Measurements from ENCODE around the gene JAKMIP1. TPM values are rescaled to one million over a fixed set of nuclear protein-coding genes. Genes with fewer than 3 reads are reported as not detected.
A peak's percentile ranks its signal among the peaks of the same experiment; 100 is the strongest.

The JAKMIP1 gene
- total RNA-seq, 4 donors from 2014 or later, result not detected

- intact Hi-C loops (cut with DNase I; ENCODE audit: low total_unique reads), result no loop called here
- TF ChIP-seq POLR2A (IDR thresholded peaks at IDR 0.05) (no peak), CTCF (IDR thresholded peaks at IDR 0.05) (no peak)
- WGBS, 2 donors, result 80 to 86% methylated on average over 7 of the region's 7 CpGs
- no peak overlapping the region for H3K4me3 ChIP-seq (ENCODE audit: low read depth, poor library complexity, severe bottlenecking)
- DNase-seq (ENCODE audit: low spot score in 2 of 2), result peak in 1 of 2 donors; percentile 71
These were observed 26.2 kb upstream of the JAKMIP1 start for GRCh38 chr4:6226506-6226905.

GRCh38 chr4:6225469-6225868 is 25.1 kb upstream of the JAKMIP1 start:
- intact Hi-C loops (cut with DNase I; ENCODE audit: low total_unique reads), result no loop called here
- WGBS, 2 donors, result 36 to 48% methylated on average over 7 of the region's 7 CpGs
- DNase-seq (ENCODE audit: low spot score in 2 of 2), result peak in 1 of 2 donors; percentile 70
- TF ChIP-seq CTCF (IDR thresholded peaks at IDR 0.05) (no peak), POLR2A (IDR thresholded peaks at IDR 0.05) (no peak)
- H3K4me3 ChIP-seq (ENCODE audit: low read depth, poor library complexity, severe bottlenecking), result no peak overlapping the region

- DNase-seq (ENCODE audit: low spot score in 2 of 2), result no peak
- TF ChIP-seq CTCF (IDR thresholded peaks at IDR 0.05) (no peak), POLR2A (IDR thresholded peaks at IDR 0.05) (no peak)
- H3K4me3 ChIP-seq (ENCODE audit: low read depth, poor library complexity, severe bottlenecking), result no peak overlapping the region
- WGBS, 2 donors, result 61 to 77% methylated on average over 3 of the region's 3 CpGs
- intact Hi-C loops (cut with DNase I; ENCODE audit: low total_unique reads), result no loop called here
These were observed 24.4 kb upstream of the JAKMIP1 start for GRCh38 chr4:6224735-6225134.

- intact Hi-C loops (cut with DNase I; ENCODE audit: low total_unique reads), result no loop called here
- WGBS, 2 donors, result 59 to 60% methylated on average over 10 of the region's 10 CpGs
- TF ChIP-seq POLR2A (IDR thresholded peaks at IDR 0.05), result no peak
- TF ChIP-seq CTCF (IDR thresholded peaks at IDR 0.05), result no peak
- DNase-seq (ENCODE audit: low spot score in 2 of 2), result peak in 1 of 2 donors; percentile 5
- no peak overlapping the region for H3K4me3 ChIP-seq (ENCODE audit: low read depth, poor library complexity, severe bottlenecking)
These were observed 22.5 kb upstream of the JAKMIP1 start for GRCh38 chr4:6222761-6223292.

GRCh38 chr4:6221851-6222760 is 21.8 kb upstream of the JAKMIP1 start:
- peak in 1 of 2 donors; percentile 64 for DNase-seq (ENCODE audit: low spot score in 2 of 2)
- WGBS, 2 donors, result 11 to 30% methylated on average over 22 to 32 of the region's 84 CpGs
- intact Hi-C loops (cut with DNase I; ENCODE audit: low total_unique reads), result no loop called here
- TF ChIP-seq POLR2A (IDR thresholded peaks at IDR 0.05) (no peak), CTCF (IDR thresholded peaks at IDR 0.05) (no peak)
- no peak overlapping the region for H3K4me3 ChIP-seq (ENCODE audit: low read depth, poor library complexity, severe bottlenecking)

Data from lower leg skin (tissue), 4 donors.